H1 (cell line): ENCODE measurements around the gene MRPS10. TPM values are rescaled to one million over a fixed set of nuclear protein-coding genes. Genes with fewer than 3 reads are reported as not detected.

Source experiments
- CTCF ChIA-PET: fragments of 300-600 bp; sonication (Branson Sonifier 250); formaldehyde crosslinking; loops from one replicate; lab custom pipeline; 2021; ENCODE audit not compliant: partially characterized antibody; lab: Charles Lee
- POLR2A ChIA-PET: fragments of 300-600 bp; sonication (Branson Sonifier 250); formaldehyde crosslinking; loops from one replicate; lab custom pipeline; 2021; ENCODE audit warnings: inconsistent platforms; ENCODE audit not compliant: partially characterized antibody; lab: Charles Lee
- DNase-seq, 2 experiments: peaks; one replicate each; pipeline versions ENCODE4 v3.0.0 to v3.0.0-alpha.2; 2010 to 2022; ENCODE audit warnings: low spot score in 2 of 2, low read depth in 1 of 2, mixed read lengths in 1 of 2
- FAIRE-seq: peaks from 2 replicates; lab custom pipeline; 2011; peaks lifted over from hg19 to GRCh38; lab: Jason Lieb, UNC
- H2AFZ ChIP-seq: 2 replicates; pipeline ENCODE4 v1.8.1; 2012; ENCODE audit warnings: low read length, inconsistent platforms
- H2AK5ac ChIP-seq: 2 replicates; pipeline ENCODE4 v1.6.1; 2013; ENCODE audit warnings: low read depth, low read length
- H2BK120ac ChIP-seq: replicated peaks from 2 replicates; pipeline ENCODE3; 2013; ENCODE audit warnings: low read depth, low read length, inconsistent platforms
- H2BK12ac ChIP-seq: 2 replicates; pipeline ENCODE4 v1.6.1; 2013; ENCODE audit warnings: low read depth, low read length
- H2BK15ac ChIP-seq: 2 replicates; pipeline ENCODE4 v1.6.1; 2013; ENCODE audit warnings: low read length
- H2BK20ac ChIP-seq: 2 replicates; pipeline ENCODE4 v1.6.1; 2013; ENCODE audit warnings: low read length
- H2BK5ac ChIP-seq: 2 replicates; pipeline ENCODE4 v1.6.1; 2013; ENCODE audit warnings: low read depth, low read length
- H3K14ac ChIP-seq: 2 replicates; pipeline ENCODE4 v1.6.1; 2013; ENCODE audit warnings: inconsistent platforms; ENCODE audit not compliant: insufficient read length
- H3K18ac ChIP-seq: 2 replicates; pipeline ENCODE4 v1.6.1; 2013; ENCODE audit warnings: low read length; ENCODE audit errors: extremely low read depth
- H3K23ac ChIP-seq: 2 replicates; pipeline ENCODE4 v1.6.1; 2013; ENCODE audit warnings: inconsistent platforms; ENCODE audit not compliant: insufficient read length
- H3K23me2 ChIP-seq: 2 replicates; pipeline ENCODE4 v1.6.1; 2013; ENCODE audit warnings: low read depth, low read length
- H3K27ac ChIP-seq: 2 replicates; pipeline ENCODE4 v1.6.1; 2011; ENCODE audit warnings: low read depth, low read length, inconsistent platforms
- H3K27me3 ChIP-seq, 4 experiments: replicated peaks in 1 of 4; 1 replicate in 1 of 4; 2 replicates in 3 of 4; pipeline versions ENCODE4 v1.6.1 to v1.8.1; 2011 to 2013; ENCODE audit warnings: low read length in 3 of 4, mild to moderate bottlenecking in 3 of 4, inconsistent platforms in 2 of 4, mixed read lengths in 2 of 4, moderate library complexity in 1 of 4; ENCODE audit not compliant: control insufficient read depth in 3 of 4, insufficient read depth in 3 of 4; ENCODE audit errors: extremely low read depth in 1 of 4
- H3K36me3 ChIP-seq, 4 experiments: 2 replicates each; pipeline versions ENCODE4 v1.6.1 to v1.8.1; 2011 to 2013; ENCODE audit warnings: mild to moderate bottlenecking in 4 of 4, low read length in 3 of 4, moderate library complexity in 2 of 4, control low read depth in 1 of 4, inconsistent platforms in 1 of 4; ENCODE audit not compliant: insufficient read depth in 4 of 4, control insufficient read depth in 2 of 4
- H3K4ac ChIP-seq: replicated peaks from 2 replicates; pipeline ENCODE3; 2013; ENCODE audit warnings: low read length, low read depth, mixed read lengths, inconsistent platforms; ENCODE audit not compliant: insufficient read length
- H3K4me1 ChIP-seq, 4 experiments: replicated peaks in 1 of 4; 1 replicate in 1 of 4; 2 replicates in 3 of 4; pipeline versions ENCODE4 v1.6.1 to v1.8.1; 2011 to 2013; ENCODE audit warnings: low read length in 3 of 4, inconsistent platforms in 2 of 4, mixed read lengths in 1 of 4; ENCODE audit not compliant: insufficient read depth in 4 of 4, control insufficient read depth in 3 of 4
- H3K4me2 ChIP-seq, 2 experiments: 2 replicates each; pipeline versions ENCODE4 v1.6.1 to v1.8.1; 2011 to 2013; ENCODE audit warnings: low read depth in 2 of 2, low read length in 2 of 2, control low read depth in 1 of 2, inconsistent platforms in 1 of 2, mild to moderate bottlenecking in 1 of 2; ENCODE audit not compliant: insufficient read depth in 1 of 2
- H3K4me3 ChIP-seq, 4 experiments: fragments of 200-600, 300-600 bp in 1 of 4; sonication (generic), shearing (Covaris generic), sonication (Bioruptor Twin) in 1 of 4; 2 replicates each; pipeline versions ENCODE4 v1.5.1 to v1.8.1; 2011 to 2016; ENCODE audit warnings: low read length in 4 of 4, low read depth in 3 of 4, control low read depth in 2 of 4, inconsistent platforms in 2 of 4, mild to moderate bottlenecking in 2 of 4, mixed read lengths in 1 of 4, moderate library complexity in 1 of 4; ENCODE audit not compliant: insufficient read depth in 2 of 4; ENCODE audit errors: extremely low read depth in 1 of 4
- H3K56ac ChIP-seq: replicated peaks from 2 replicates; pipeline ENCODE3; 2013; ENCODE audit warnings: low read depth, mild to moderate bottlenecking, mixed read lengths, low read length, inconsistent platforms; ENCODE audit not compliant: insufficient read length
- H3K79me1 ChIP-seq: 2 replicates; pipeline ENCODE4 v1.6.1; 2013; ENCODE audit warnings: low read depth, low read length, control low read depth
- H3K79me2 ChIP-seq, 2 experiments: 2 replicates each; pipeline versions ENCODE4 v1.6.1 to v1.8.1; 2012 to 2013; ENCODE audit warnings: low read length in 2 of 2, mild to moderate bottlenecking in 2 of 2, inconsistent platforms in 1 of 2; ENCODE audit not compliant: insufficient read depth in 2 of 2, control insufficient read depth in 1 of 2
- H3K9ac ChIP-seq, 4 experiments: replicated peaks in 1 of 4; 1 replicate in 1 of 4; 2 replicates in 3 of 4; pipeline versions ENCODE4 v1.6.1 to v1.8.1; 2011 to 2013; ENCODE audit warnings: low read depth in 3 of 4, low read length in 3 of 4, control low read depth in 2 of 4, mild to moderate bottlenecking in 2 of 4, moderate library complexity in 2 of 4, inconsistent platforms in 1 of 4; ENCODE audit errors: extremely low read depth in 1 of 4
- H3K9me3 ChIP-seq, 2 experiments: 2 replicates each; pipeline versions ENCODE4 v1.6.1 to v1.8.1; 2012 to 2013; ENCODE audit warnings: mild to moderate bottlenecking in 2 of 2, moderate library complexity in 2 of 2, control low read depth in 1 of 2, inconsistent platforms in 1 of 2, low read depth in 1 of 2, low read length in 1 of 2, mixed read lengths in 1 of 2; ENCODE audit not compliant: insufficient read depth in 2 of 2
- H4K20me1 ChIP-seq, 2 experiments: replicated peaks in 1 of 2; 2 replicates each; pipeline versions ENCODE3 to v1.8.1; 2011 to 2013; ENCODE audit warnings: inconsistent platforms in 2 of 2, low read length in 2 of 2, mild to moderate bottlenecking in 1 of 2; ENCODE audit not compliant: insufficient read depth in 2 of 2, control insufficient read depth in 1 of 2
- H4K5ac ChIP-seq: 2 replicates; pipeline ENCODE4 v1.6.1; 2013; ENCODE audit warnings: low read length, low read depth, mixed read lengths, inconsistent platforms; ENCODE audit not compliant: insufficient read length
- H4K8ac ChIP-seq: 2 replicates; pipeline ENCODE4 v1.8.0; 2013; ENCODE audit warnings: mild to moderate bottlenecking, moderate library complexity, low read length, inconsistent platforms; ENCODE audit not compliant: insufficient read depth; ENCODE audit errors: extremely low read depth
- H4K91ac ChIP-seq: replicated peaks from 2 replicates; pipeline ENCODE3; 2013; ENCODE audit warnings: low read length, mixed read lengths, inconsistent platforms; ENCODE audit not compliant: insufficient read length
- BACH1 ChIP-seq: IDR thresholded peaks from 2 replicates; pipeline ENCODE4 v1.6.1; 2012; ENCODE audit warnings: low read length, improper control_type of control experiment
- BCL11A ChIP-seq, 2 experiments: IDR thresholded peaks; one replicate each; pipeline ENCODE4 v1.6.1; 2011; ENCODE audit warnings: low read depth in 2 of 2, low read length in 2 of 2, mild to moderate bottlenecking in 2 of 2
- BRCA1 ChIP-seq: IDR thresholded peaks from 2 replicates; pipeline ENCODE4 v1.6.1; 2012; ENCODE audit warnings: low read depth, low read length, improper control_type of control experiment
- CBX8 ChIP-seq: fragments of 300-800, 300-1000 bp; sonication (generic); IDR thresholded peaks from 2 replicates; pipeline ENCODE4 v1.7.1; 2016; ENCODE audit warnings: low read depth, low read length, borderline replicate concordance
- CEBPB ChIP-seq: IDR thresholded peaks from 2 replicates; pipeline ENCODE4 v1.6.1; 2012; ENCODE audit warnings: low read depth, low read length
- EZH2 ChIP-seq: fragments of 200-600 bp; sonication (generic); IDR thresholded peaks from 2 replicates; pipeline ENCODE4 v1.7.1; 2012; ENCODE audit warnings: low read depth, mild to moderate bottlenecking, moderate library complexity, low read length, inconsistent platforms; ENCODE audit not compliant: severe bottlenecking
- GABPA ChIP-seq: IDR thresholded peaks from 2 replicates; pipeline ENCODE4 v1.6.1; 2011; ENCODE audit warnings: mild to moderate bottlenecking, low read length, moderate library complexity, borderline replicate concordance; ENCODE audit not compliant: insufficient read depth
- JUND ChIP-seq: IDR thresholded peaks from 2 replicates; pipeline ENCODE4 v1.6.1; 2011; ENCODE audit warnings: mild to moderate bottlenecking, improper control_type of control experiment, low read length
- NANOG ChIP-seq: IDR thresholded peaks from 2 replicates; pipeline ENCODE4 v1.6.1; 2011; ENCODE audit warnings: low read length, low read depth, mild to moderate bottlenecking, inconsistent platforms; ENCODE audit not compliant: insufficient read depth, poor library complexity, severe bottlenecking
- NRF1 ChIP-seq: IDR thresholded peaks from 2 replicates; pipeline ENCODE4 v1.6.1; 2011; ENCODE audit warnings: mild to moderate bottlenecking, low read depth, low read length, improper control_type of control experiment
- POU5F1 ChIP-seq: IDR thresholded peaks from 2 replicates; pipeline ENCODE4 v1.6.1; 2011; ENCODE audit warnings: low read depth, mild to moderate bottlenecking, low read length, moderate library complexity
- RBBP5 ChIP-seq: IDR thresholded peaks from 2 replicates; pipeline ENCODE4 v1.7.1; 2012; ENCODE audit warnings: low read depth, mild to moderate bottlenecking, inconsistent platforms, low read length, moderate library complexity, borderline replicate concordance
- SP4 ChIP-seq: IDR thresholded peaks from 2 replicates; pipeline ENCODE4 v1.6.1; 2012; ENCODE audit warnings: low read length, inconsistent platforms
- TBP ChIP-seq: IDR thresholded peaks from 2 replicates; pipeline ENCODE4 v1.6.1; 2011; ENCODE audit warnings: low read depth, low read length, improper control_type of control experiment
- WGBS, 2 experiments: shearing (Covaris generic) in 1 of 2; methylation state at CpG; one replicate each; pipeline versions ENCODE4 v1.1.6 to v1.1.7; 2013 to 2015; ENCODE audit warnings: low lambda C conversion rate in 2 of 2, mixed read lengths in 2 of 2, inconsistent platforms in 1 of 2, low coverage in 1 of 2, missing lambda C conversion rate in 1 of 2; ENCODE audit not compliant: insufficient replicate concordance in 2 of 2, insufficient coverage in 1 of 2, insufficient read length in 1 of 2; ENCODE audit errors: extremely low coverage in 1 of 2, missing lambda C conversion rate in 1 of 2; 5-methylcytosine and 5-hydroxymethylcytosine counted together
- polyA plus RNA-seq, 7 experiments: library from polyadenylated mRNA; depleted of rRNA in 3 of 7; stranded (reverse) in 5 of 7; unstranded in 2 of 7; fragments of >200 nt in 5 of 7; fragments of 200-250 nt in 2 of 7; gene quantifications; 1 replicate in 5 of 7; 2 replicates in 1 of 7; 4 replicates in 1 of 7; pipeline versions ENCODE4 v1.2.1 to v1.2.3, GENCODE V29; 2011 to 2013; ENCODE audit warnings: missing spikeins in 2 of 7, mixed read lengths in 2 of 7
- total RNA-seq: library from RNA; stranded (reverse); fragmentation: NEBNext Ultra II Directional; extraction: Animal tissue kit (Norgen Biotek cat#: 25700); gene quantifications from 2 replicates; pipeline ENCODE4 v1.2.1, GENCODE V29; 2021
- TF ChIP-seq, protein P1 (sequence below): IDR thresholded peaks from 2 replicates; pipeline ENCODE4 v1.6.1; 2012; ENCODE audit warnings: inconsistent platforms

The MRPS10 gene
- total and polyA plus RNA-seq, 2 of the 8 experiments (the other 6 are each of a cell fraction or from before 2014, with no cell fraction given) = 20.5 to 33.6 TPM

DNA sequence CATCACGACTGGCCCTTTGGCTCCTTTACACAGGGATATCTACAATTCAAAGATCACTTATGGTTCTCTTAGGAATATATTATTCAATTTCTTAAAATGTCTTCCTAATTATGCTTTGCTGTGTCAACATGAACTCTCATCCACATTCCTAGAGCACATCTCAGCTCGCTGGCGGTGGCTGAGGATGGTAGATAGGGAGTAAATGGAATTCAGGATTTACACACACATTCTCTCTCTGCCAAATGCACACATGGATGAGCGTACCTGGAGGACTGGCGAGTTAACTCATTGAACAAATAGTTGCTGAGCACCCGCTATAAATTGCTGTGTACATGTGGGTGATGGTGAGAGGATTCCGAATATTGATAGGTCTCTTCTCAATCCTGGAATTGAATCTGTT lies 4.8 kb upstream of the MRPS10 start:
- POLR2A ChIA-PET = interaction anchor here (1.2 to 1.5 kb wide), 2 partner anchors 123 to 325 kb away, joined by 3 to 5 read pairs; no protein-coding TSS in a partner anchor
- H3K9me3 ChIP-seq = no peaks in the 10 kb centered on the region
- H2BK120ac ChIP-seq = no peak overlapping the region
- no peaks in the 10 kb centered on the region for H4K20me1 ChIP-seq
- no peak overlapping the region for H3K9ac ChIP-seq
- CTCF ChIA-PET = no interaction called here
- H4K8ac ChIP-seq = no peak overlapping the region
- H3K23me2 ChIP-seq = no peaks in the 10 kb centered on the region
- H3K27ac ChIP-seq = no peak overlapping the region
- H2BK5ac ChIP-seq = no peak overlapping the region
- no peak overlapping the region for H2AK5ac ChIP-seq
- no peak for DNase-seq
- no peak overlapping the region for H3K4me2 ChIP-seq
- H2BK20ac ChIP-seq = no peak overlapping the region
- WGBS, 2 experiments = 95% methylated on average over 7 of the region's 7 CpGs; no CpG with 5 or more reads in 1 of the 2 experiments
- H3K27me3 ChIP-seq = no peaks in the 10 kb centered on the region
- no peak overlapping the region for H4K5ac ChIP-seq
- H3K4me3 ChIP-seq = no peak overlapping the region
- no peaks in the 10 kb centered on the region for H3K79me2 ChIP-seq
- H2AFZ ChIP-seq = no peak overlapping the region
- H3K79me1 ChIP-seq = no peaks in the 10 kb centered on the region
- H3K23ac ChIP-seq = no peak overlapping the region
- no peak overlapping the region for H3K14ac ChIP-seq
- H3K4me1 ChIP-seq = no peaks in the 10 kb centered on the region
- no peak overlapping the region for H3K56ac ChIP-seq
- FAIRE-seq = no peak
- H2BK12ac ChIP-seq = no peak overlapping the region
- no peak overlapping the region for H4K91ac ChIP-seq
- peaks cover 0 to 3% (median 2%) of the 10 kb centered on the region in 4 experiments; a peak in 3 of 8 replicates for H3K36me3 ChIP-seq
- no peak overlapping the region for H2BK15ac ChIP-seq
- no peak overlapping the region for H3K18ac ChIP-seq
- H3K4ac ChIP-seq = no peak overlapping the region
- no peak for TF ChIP-seq BRCA1
- no peak for TF ChIP-seq CBX8
- TF ChIP-seq NANOG = no peak
- no peak for TF ChIP-seq BCL11A (IDR thresholded peaks at IDR 0.05; ENCODE audit: low read depth in 2 of 2, low read length in 2 of 2)
- no peak for TF ChIP-seq GABPA
- no peak for TF ChIP-seq EZH2
- TF ChIP-seq SP4 = no peak
- TF ChIP-seq JUND = no peak
- no peak for TF ChIP-seq POU5F1
- TF ChIP-seq, protein P1, sequence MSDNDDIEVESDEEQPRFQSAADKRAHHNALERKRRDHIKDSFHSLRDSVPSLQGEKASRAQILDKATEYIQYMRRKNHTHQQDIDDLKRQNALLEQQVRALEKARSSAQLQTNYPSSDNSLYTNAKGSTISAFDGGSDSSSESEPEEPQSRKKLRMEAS = no peak
- TF ChIP-seq RBBP5 = no peak
- no peak for TF ChIP-seq BACH1
- TF ChIP-seq CEBPB = no peak
- no peak for TF ChIP-seq TBP
- TF ChIP-seq NRF1 = no peak
